HepG2 (cell line): ENCODE measurements around the gene SPIB. TPM values are rescaled to one million over a fixed set of nuclear protein-coding genes. Genes with fewer than 3 reads are reported as not detected.

Experiments
- AKAP8 ChIP-seq: sonication (generic); formaldehyde crosslinking; IDR thresholded peaks from 2 replicates; pipeline ENCODE4 v1.5.1; 2020; ENCODE audit warnings: mild to moderate bottlenecking, missing genetic modification reagents
- HCFC1 ChIP-seq: fragments of 150-350 bp; IDR thresholded peaks from 2 replicates; pipeline ENCODE4 v1.6.1; 2014; ENCODE audit warnings: low read depth, low read length
- HOXA5 ChIP-seq: sonication (generic); formaldehyde crosslinking; IDR thresholded peaks from 2 replicates; pipeline ENCODE4 v1.4.0; 2020; ENCODE audit warnings: missing genetic modification reagents
- MXI1 ChIP-seq: IDR thresholded peaks from 3 replicates; pipeline ENCODE4 v1.6.1; 2012; ENCODE audit warnings: low read depth, low read length, inconsistent platforms, borderline replicate concordance
- NFYB ChIP-seq: sonication (generic); formaldehyde crosslinking; IDR thresholded peaks from 2 replicates; pipeline ENCODE4 v1.4.0; 2020; ENCODE audit warnings: missing genetic modification reagents
- PRMT3 ChIP-seq: sonication (generic); formaldehyde crosslinking; IDR thresholded peaks from 2 replicates; pipeline ENCODE4 v1.8.1; 2022; ENCODE audit warnings: low read depth, mild to moderate bottlenecking, moderate library complexity, missing genetic modification reagents, borderline replicate concordance
- SALL2 ChIP-seq: sonication (generic); formaldehyde crosslinking; IDR thresholded peaks from 2 replicates; pipeline ENCODE4 v1.8.1; 2023; ENCODE audit warnings: mild to moderate bottlenecking, missing genetic modification reagents, inconsistent platforms
- SOX5 ChIP-seq: IDR thresholded peaks from 2 replicates; pipeline ENCODE4 v1.6.1; 2016; ENCODE audit warnings: borderline replicate concordance
- TAF1 ChIP-seq: sonication (generic); formaldehyde crosslinking; IDR thresholded peaks from 2 replicates; pipeline ENCODE4 v1.4.0; 2020; ENCODE audit warnings: missing genetic modification reagents
- ZFP36L1 ChIP-seq: sonication (generic); formaldehyde crosslinking; IDR thresholded peaks from 2 replicates; pipeline ENCODE4 v1.8.0; 2022; ENCODE audit warnings: mild to moderate bottlenecking, missing genetic modification reagents, moderate library complexity
- ZNF121 ChIP-seq: sonication (generic); formaldehyde crosslinking; IDR thresholded peaks from 2 replicates; pipeline ENCODE4 v1.5.0; 2020; ENCODE audit warnings: mild to moderate bottlenecking, missing genetic modification reagents
- ZNF547 ChIP-seq: sonication (generic); formaldehyde crosslinking; IDR thresholded peaks from 2 replicates; pipeline ENCODE4 v1.5.1; 2020; ENCODE audit warnings: mild to moderate bottlenecking, missing genetic modification reagents
- ZNF776 ChIP-seq: sonication (generic); formaldehyde crosslinking; IDR thresholded peaks from 2 replicates; pipeline ENCODE4 v1.4.0; 2020; ENCODE audit warnings: mild to moderate bottlenecking, missing genetic modification reagents
- ZNF782 ChIP-seq: sonication (generic); formaldehyde crosslinking; IDR thresholded peaks from 2 replicates; pipeline ENCODE4 v1.4.0; 2020; ENCODE audit warnings: missing genetic modification reagents, mild to moderate bottlenecking, borderline replicate concordance
- polyA plus RNA-seq, 8 experiments: library from polyadenylated mRNA; depleted of rRNA in 3 of 8; stranded (reverse) in 7 of 8; unstranded in 1 of 8; fragments of >200 nt; fragmentation: Illumina TruSeq in 4 of 8; extraction: Trizol in 4 of 8; gene quantifications; 2 replicates each; pipeline versions ENCODE4 v1.2.1 to v1.2.3, GENCODE V29; 2011 to 2016; ENCODE audit warnings: low read depth in 4 of 8, missing spikeins in 1 of 8, mixed read lengths in 1 of 8; ENCODE audit not compliant: insufficient read depth in 1 of 8
- total RNA-seq, 5 experiments: library from RNA; depleted of rRNA; stranded (reverse); fragments of >200 nt; fragmentation: Illumina TruSeq; extraction: Trizol; gene quantifications; 2 replicates each; pipeline ENCODE4 v1.2.3, GENCODE V29; 2016; ENCODE audit warnings: low read depth in 1 of 5
- TF ChIP-seq, protein P1 (sequence below): sonication (generic); formaldehyde crosslinking; IDR thresholded peaks from 2 replicates; pipeline ENCODE4 v1.4.0; 2020; ENCODE audit warnings: mild to moderate bottlenecking, low read depth, missing genetic modification reagents
- TF ChIP-seq, protein P2 (sequence below): sonication (generic); formaldehyde crosslinking; IDR thresholded peaks from 2 replicates; pipeline ENCODE4 v1.9.0; 2022; ENCODE audit warnings: missing genetic modification reagents, mild to moderate bottlenecking, borderline replicate concordance
- TF ChIP-seq, protein P3 (sequence below): conservative IDR thresholded peaks from 2 replicates; pipeline ENCODE4 v1.6.1; 2018; ENCODE audit warnings: missing genetic modification reagents
- TF ChIP-seq, protein P4 (sequence below), 2 experiments: sonication (generic) in 1 of 2; formaldehyde crosslinking in 1 of 2; IDR thresholded peaks; 2 replicates each; pipeline versions ENCODE4 v1.5.1 to v1.6.1; 2011 to 2020; ENCODE audit warnings: borderline replicate concordance in 1 of 2, low read depth in 1 of 2, low read length in 1 of 2, mild to moderate bottlenecking in 1 of 2, missing genetic modification reagents in 1 of 2, moderate library complexity in 1 of 2

Gene SPIB
- total and polyA plus RNA-seq, 2 of the 13 experiments (the other 11 are each of a cell fraction or from before 2014, with no cell fraction given): 0.04 TPM; not detected in 1

DNA sequence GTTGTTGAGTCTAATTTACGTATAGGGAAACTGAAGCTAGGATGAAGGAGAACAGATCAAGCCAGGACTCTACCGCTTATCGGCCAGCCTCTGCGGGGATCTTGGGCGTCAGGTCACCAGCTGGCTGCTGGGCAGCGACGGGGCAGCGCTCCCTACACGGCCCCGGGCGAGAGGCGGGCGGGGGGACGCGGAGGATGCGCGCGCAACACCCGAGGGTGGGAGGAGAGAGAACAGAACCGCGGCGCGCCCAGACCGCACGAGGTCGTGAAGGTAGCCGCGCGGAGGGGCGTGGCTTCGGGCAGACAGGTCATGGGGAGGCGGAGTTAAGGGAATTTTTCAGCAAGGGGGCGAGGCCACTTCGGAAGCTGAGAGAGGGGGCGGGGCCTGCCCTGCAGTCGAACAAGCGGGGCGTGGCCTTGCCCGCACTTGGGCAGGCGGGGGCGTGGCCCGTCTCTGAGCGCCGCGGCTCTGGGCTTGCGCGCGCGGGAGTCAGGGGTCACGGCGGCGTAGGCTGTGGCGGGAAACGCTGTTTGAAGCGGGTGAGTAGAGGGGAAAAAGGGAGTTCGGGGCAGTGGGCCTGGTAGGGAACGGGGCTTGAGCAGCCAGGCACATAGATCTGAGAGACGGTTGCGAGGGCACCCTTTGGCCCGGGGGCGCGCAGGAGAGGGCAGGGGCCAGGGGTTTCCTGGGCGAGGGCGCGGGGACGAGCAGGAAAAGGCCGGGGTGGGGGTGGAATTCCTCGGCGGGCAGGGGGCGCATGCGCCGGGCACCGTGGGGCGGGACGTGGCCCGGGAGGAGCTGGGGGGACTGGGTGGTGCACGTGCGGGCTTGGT, 34.7 kb upstream of the SPIB start, which contains the start of gene POLD1 (continued):
- TF ChIP-seq SOX5 (CRISPR knock-in tag): no peak; the same call in 1 of the 2 replicates
- TF ChIP-seq, protein P1, sequence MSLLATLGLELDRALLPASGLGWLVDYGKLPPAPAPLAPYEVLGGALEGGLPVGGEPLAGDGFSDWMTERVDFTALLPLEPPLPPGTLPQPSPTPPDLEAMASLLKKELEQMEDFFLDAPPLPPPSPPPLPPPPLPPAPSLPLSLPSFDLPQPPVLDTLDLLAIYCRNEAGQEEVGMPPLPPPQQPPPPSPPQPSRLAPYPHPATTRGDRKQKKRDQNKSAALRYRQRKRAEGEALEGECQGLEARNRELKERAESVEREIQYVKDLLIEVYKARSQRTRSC (CRISPR knock-in tag): 0 out of 2 replicates have a peak, but pooled peaks have one; percentile 43
- TF ChIP-seq, protein P2, sequence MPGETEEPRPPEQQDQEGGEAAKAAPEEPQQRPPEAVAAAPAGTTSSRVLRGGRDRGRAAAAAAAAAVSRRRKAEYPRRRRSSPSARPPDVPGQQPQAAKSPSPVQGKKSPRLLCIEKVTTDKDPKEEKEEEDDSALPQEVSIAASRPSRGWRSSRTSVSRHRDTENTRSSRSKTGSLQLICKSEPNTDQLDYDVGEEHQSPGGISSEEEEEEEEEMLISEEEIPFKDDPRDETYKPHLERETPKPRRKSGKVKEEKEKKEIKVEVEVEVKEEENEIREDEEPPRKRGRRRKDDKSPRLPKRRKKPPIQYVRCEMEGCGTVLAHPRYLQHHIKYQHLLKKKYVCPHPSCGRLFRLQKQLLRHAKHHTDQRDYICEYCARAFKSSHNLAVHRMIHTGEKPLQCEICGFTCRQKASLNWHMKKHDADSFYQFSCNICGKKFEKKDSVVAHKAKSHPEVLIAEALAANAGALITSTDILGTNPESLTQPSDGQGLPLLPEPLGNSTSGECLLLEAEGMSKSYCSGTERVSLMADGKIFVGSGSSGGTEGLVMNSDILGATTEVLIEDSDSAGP: peak; percentile 76; the same call in 1 of the 2 replicates
- peak; percentile 75; the same call in 1 of the 2 replicates for TF ChIP-seq HOXA5 (CRISPR knock-in tag)
- peak; percentile 83 for TF ChIP-seq SALL2 (CRISPR knock-in tag)
- TF ChIP-seq ZNF547 (CRISPR knock-in tag): peak; percentile 94
- no peak for TF ChIP-seq ZNF782 (CRISPR knock-in tag)
- TF ChIP-seq ZFP36L1 (CRISPR knock-in tag): peak; percentile 80; the same call in 1 of the 2 replicates
- TF ChIP-seq TAF1 (CRISPR knock-in tag): peak; percentile 9; the same call in 1 of the 2 replicates
- TF ChIP-seq ZNF776 (CRISPR knock-in tag): 0 out of 2 replicates have a peak, but pooled peaks have one; percentile 53
- TF ChIP-seq MXI1: peak; percentile 80; the same call in 1 of the 3 replicates
- no peak for TF ChIP-seq PRMT3
- TF ChIP-seq NFYB (CRISPR knock-in tag): no peak; the same call in 1 of the 2 replicates
- TF ChIP-seq ZNF121 (CRISPR knock-in tag): no peak
- TF ChIP-seq, protein P3, sequence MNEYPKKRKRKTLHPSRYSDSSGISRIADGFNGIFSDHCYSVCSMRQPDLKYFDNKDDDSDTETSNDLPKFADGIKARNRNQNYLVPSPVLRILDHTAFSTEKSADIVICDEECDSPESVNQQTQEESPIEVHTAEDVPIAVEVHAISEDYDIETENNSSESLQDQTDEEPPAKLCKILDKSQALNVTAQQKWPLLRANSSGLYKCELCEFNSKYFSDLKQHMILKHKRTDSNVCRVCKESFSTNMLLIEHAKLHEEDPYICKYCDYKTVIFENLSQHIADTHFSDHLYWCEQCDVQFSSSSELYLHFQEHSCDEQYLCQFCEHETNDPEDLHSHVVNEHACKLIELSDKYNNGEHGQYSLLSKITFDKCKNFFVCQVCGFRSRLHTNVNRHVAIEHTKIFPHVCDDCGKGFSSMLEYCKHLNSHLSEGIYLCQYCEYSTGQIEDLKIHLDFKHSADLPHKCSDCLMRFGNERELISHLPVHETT (CRISPR knock-in tag): no peak
- TF ChIP-seq, protein P4, sequence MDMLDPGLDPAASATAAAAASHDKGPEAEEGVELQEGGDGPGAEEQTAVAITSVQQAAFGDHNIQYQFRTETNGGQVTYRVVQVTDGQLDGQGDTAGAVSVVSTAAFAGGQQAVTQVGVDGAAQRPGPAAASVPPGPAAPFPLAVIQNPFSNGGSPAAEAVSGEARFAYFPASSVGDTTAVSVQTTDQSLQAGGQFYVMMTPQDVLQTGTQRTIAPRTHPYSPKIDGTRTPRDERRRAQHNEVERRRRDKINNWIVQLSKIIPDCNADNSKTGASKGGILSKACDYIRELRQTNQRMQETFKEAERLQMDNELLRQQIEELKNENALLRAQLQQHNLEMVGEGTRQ (IDR thresholded peaks at IDR 0.05; ENCODE audit: low read depth, low read length): no peak
- TF ChIP-seq, protein P4 (CRISPR knock-in tag; IDR thresholded peaks at IDR 0.05; ENCODE audit: borderline replicate concordance): peak; percentile 76; the same call in 1 of the 2 replicates
- no peak; the same call in 1 of the 2 replicates for TF ChIP-seq HCFC1
- TF ChIP-seq AKAP8 (CRISPR knock-in tag): peak; percentile 96
